ENCODE data around the gene CNPY2.
A peak's percentile ranks its signal among the peaks of the same experiment; 100 is the strongest.
"Not testable (repeated sequence)": the region's sequence is repeated elsewhere in the genome, so short reads cannot be mapped to it uniquely, and the experiment has no call there.

CNPY2 gene

DNA sequence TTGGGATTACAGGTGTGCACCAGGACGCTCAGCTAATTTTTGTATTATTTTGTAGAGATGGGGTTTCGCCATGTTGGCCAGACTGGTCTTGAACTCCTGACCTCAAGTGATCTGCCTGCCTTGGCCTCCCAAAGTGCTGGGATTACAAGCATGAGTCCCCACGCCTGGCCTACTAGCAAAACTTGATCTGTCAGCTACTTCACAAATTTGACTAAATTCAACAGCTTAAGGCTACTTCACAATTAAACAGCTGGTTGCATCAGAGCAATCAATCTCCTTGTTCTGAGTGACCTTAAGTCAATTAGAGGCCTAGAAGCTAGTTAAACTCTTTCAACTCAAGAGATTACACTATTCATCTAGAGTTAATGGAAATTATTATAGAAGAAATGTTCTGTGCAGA is 36.9 kb downstream of the CNPY2 start:
- Histone ChIP-seq H3K36me3 (ENCODE audit: control insufficient read depth, insufficient read depth, low read length) (peaks cover 72% of the 10 kb centered on the region), H3K9me3 (ENCODE audit: control insufficient read depth, low read length) (no peaks in the 10 kb centered on the region), H3K4me1 (ENCODE audit: control insufficient read depth, insufficient read depth, low read length, poor library complexity, severe bottlenecking) (no peaks in the 10 kb centered on the region), H3K4me3 (ENCODE audit: insufficient read depth, low read depth, low read length, poor library complexity, severe bottlenecking) (no peak overlapping the region), H3K27me3 (replicated peaks; ENCODE audit: control insufficient read depth, insufficient read depth, low read length, poor library complexity, severe bottlenecking) (no peaks in the 10 kb centered on the region), H3K27ac (ENCODE audit: insufficient read depth, low read length, poor library complexity, severe bottlenecking) (no peak overlapping the region)
- DNase-seq: no peak

DNA sequence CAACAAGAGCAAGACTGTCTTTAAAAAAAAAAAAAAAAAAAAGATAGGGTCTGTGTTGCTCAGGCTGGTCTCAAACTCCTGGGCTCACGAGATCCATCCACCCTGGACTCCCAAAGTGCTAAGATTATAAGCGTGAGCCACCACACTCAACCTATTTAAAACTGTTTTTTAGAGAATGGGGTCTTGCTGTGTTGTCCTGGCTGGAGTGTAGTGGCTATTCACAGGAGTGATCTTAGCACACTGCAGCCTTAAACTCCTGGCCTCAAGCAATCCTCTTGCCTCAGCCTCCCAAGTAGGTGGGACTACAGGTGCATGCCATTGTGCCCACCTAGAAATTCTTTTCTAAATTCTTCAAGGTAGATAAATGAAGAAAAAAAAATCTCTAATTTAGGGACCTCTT is 41.5 kb downstream of the CNPY2 start:
- H3K4me1 ChIP-seq (ENCODE audit: control insufficient read depth, insufficient read depth, low read length, poor library complexity, severe bottlenecking): no peaks in the 10 kb centered on the region
- DNase-seq: no peak
- no peak overlapping the region for H3K27ac ChIP-seq (ENCODE audit: insufficient read depth, low read length, poor library complexity, severe bottlenecking)
- H3K27me3 ChIP-seq (replicated peaks; ENCODE audit: control insufficient read depth, insufficient read depth, low read length, poor library complexity, severe bottlenecking): no peaks in the 10 kb centered on the region
- no peaks in the 10 kb centered on the region for H3K9me3 ChIP-seq (ENCODE audit: control insufficient read depth, low read length)
- no peak overlapping the region for H3K4me3 ChIP-seq (ENCODE audit: insufficient read depth, low read depth, low read length, poor library complexity, severe bottlenecking)
- peaks cover 56% of the 10 kb centered on the region for H3K36me3 ChIP-seq (ENCODE audit: control insufficient read depth, insufficient read depth, low read length)

DNA sequence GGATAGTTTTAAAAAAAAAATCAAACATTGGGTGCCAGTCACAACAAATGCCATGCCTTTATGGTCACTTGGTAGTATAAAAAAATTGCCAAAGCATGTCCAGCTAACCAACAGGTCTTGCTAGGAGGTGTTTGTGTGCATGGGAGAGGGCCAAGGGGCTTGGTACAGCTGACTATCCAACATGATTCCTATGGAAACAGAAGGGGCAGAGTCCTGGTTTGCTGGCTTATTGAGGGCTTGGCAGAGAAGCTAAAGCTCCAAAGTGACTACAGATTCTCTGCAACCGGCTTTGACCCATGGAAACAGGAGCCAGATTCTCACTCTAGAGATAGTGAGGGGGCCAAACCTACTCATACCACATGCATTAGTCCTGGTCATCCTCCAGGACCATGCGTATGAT is 43.3 kb downstream of the CNPY2 start:
- not testable (repeated sequence) for H3K27ac ChIP-seq (ENCODE audit: insufficient read depth, low read length, poor library complexity, severe bottlenecking); H3K9me3 ChIP-seq (ENCODE audit: control insufficient read depth, low read length); DNase-seq; H3K4me1 ChIP-seq (ENCODE audit: control insufficient read depth, insufficient read depth, low read length, poor library complexity, severe bottlenecking); H3K4me3 ChIP-seq (ENCODE audit: insufficient read depth, low read depth, low read length, poor library complexity, severe bottlenecking); H3K27me3 ChIP-seq (replicated peaks; ENCODE audit: control insufficient read depth, insufficient read depth, low read length, poor library complexity, severe bottlenecking)
- peaks cover 38% of the 10 kb centered on the region for H3K36me3 ChIP-seq (ENCODE audit: control insufficient read depth, insufficient read depth, low read length)

DNA sequence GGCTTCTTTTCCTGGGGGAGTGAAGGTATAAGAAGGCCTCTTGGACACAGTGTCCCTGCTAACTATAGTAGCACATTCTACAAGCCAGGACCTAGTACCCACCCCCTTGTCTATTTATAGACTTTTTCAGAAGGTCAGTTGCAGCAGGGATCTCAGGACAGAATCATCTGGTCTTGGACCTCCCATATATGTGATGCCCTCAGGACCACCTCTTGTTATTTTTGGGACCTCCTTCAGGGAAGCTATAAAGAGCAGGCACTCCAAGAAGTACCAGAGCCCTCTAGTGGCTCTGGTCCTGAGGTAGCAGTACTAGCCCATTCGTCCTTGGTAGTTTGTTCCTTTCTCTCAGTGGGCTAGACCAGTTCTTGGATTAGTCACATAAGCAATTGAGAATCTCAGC is 44.8 kb downstream of the CNPY2 start:
- H3K4me1 ChIP-seq (ENCODE audit: control insufficient read depth, insufficient read depth, low read length, poor library complexity, severe bottlenecking): peaks cover 10% of the 10 kb centered on the region
- H3K4me3 ChIP-seq (ENCODE audit: insufficient read depth, low read depth, low read length, poor library complexity, severe bottlenecking): no peak overlapping the region
- DNase-seq: no peak
- H3K36me3 ChIP-seq (ENCODE audit: control insufficient read depth, insufficient read depth, low read length): peaks cover 34% of the 10 kb centered on the region
- no peaks in the 10 kb centered on the region for H3K27me3 ChIP-seq (replicated peaks; ENCODE audit: control insufficient read depth, insufficient read depth, low read length, poor library complexity, severe bottlenecking)
- H3K27ac ChIP-seq (ENCODE audit: insufficient read depth, low read length, poor library complexity, severe bottlenecking): no peak overlapping the region
- no peaks in the 10 kb centered on the region for H3K9me3 ChIP-seq (ENCODE audit: control insufficient read depth, low read length)

DNA sequence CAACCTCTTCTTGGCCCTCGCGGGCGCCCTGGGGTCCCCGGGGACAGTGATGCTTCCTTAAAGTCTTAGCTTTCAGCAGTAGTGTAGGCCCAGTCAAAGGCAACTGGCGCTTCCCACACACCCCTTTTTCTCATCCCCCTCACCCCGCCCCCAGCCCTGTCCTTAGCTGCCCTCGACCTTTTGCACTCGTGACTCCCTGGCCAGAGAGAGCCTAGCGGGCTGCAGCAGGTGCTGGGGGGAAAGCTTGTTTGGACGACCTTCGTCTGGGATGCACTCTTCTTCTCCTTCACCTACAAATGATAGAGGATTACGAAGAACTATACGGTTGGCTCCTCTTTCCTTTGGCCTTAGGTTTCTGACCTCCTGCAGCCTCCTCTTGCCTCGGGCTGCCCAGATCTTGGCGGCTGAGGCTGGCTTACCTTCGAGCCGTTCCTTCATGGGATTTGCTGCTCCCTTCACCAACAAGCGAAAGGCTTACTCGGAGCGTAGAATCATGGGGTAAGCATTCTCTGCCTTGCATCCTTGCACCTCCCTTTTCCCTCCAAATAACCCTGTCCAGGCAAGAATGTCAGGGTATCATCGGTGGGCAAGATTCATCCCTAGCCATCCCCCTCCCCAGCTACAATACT is 48.2 kb downstream of the CNPY2 start:
- Histone ChIP-seq H3K27me3 (replicated peaks; ENCODE audit: control insufficient read depth, insufficient read depth, low read length, poor library complexity, severe bottlenecking) (no peaks in the 10 kb centered on the region), H3K4me1 (ENCODE audit: control insufficient read depth, insufficient read depth, low read length, poor library complexity, severe bottlenecking) (peaks cover 10% of the 10 kb centered on the region), H3K9me3 (ENCODE audit: control insufficient read depth, low read length) (no peaks in the 10 kb centered on the region), H3K27ac (ENCODE audit: insufficient read depth, low read length, poor library complexity, severe bottlenecking) (peak overlapping the region; percentile 96), H3K36me3 (ENCODE audit: control insufficient read depth, insufficient read depth, low read length) (peaks cover 6% of the 10 kb centered on the region), H3K4me3 (ENCODE audit: insufficient read depth, low read depth, low read length, poor library complexity, severe bottlenecking) (peak overlapping the region; percentile 92)
- DNase-seq: no peak

DNA sequence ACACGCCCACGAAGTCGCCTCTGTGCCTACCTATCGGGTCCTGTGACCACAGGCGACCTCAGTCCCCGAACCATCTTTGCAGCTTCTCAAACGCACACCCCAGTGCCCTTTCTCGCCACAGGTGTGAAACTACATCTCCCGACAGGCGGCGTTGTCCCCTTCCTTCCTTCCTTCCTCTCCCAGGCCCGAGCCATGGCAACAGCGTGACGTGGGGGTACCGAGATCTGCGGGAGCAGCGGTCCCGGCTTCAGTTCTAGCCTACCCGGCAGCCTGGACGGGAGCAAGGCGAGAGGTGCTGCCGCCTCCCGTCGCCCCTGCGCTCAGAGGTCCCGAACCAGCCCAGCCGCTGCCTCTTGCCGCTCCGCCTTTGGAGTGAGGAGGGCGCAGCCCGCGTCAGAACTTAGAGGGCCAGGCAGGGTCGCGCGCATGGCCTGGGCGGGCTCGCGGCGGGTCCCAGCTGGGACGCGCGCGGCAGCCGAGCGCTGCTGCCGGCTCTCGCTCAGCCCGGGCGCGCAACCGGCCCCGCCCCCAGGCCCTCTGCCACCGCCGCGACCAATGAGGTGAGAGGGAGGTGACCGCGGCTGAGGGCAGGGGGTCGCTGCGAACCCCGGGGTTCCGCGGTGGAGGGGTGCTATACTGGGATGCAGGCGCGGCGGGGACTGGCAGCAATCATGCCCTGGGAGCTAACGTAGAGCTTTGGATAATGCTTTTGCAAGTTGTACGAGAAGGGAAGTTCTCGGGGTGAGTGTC is 48.9 kb downstream of the CNPY2 start, which contains the start of gene COQ10A:
TSS of gene COQ10A (plus strand) at position 250 of the 750 bp plus-strand sequence. CDS start at position 427, 177 bp downstream.
- Histone ChIP-seq H3K9me3 (ENCODE audit: control insufficient read depth, low read length) (no peaks in the 10 kb centered on the region), H3K36me3 (ENCODE audit: control insufficient read depth, insufficient read depth, low read length) (peaks cover 6% of the 10 kb centered on the region), H3K4me1 (ENCODE audit: control insufficient read depth, insufficient read depth, low read length, poor library complexity, severe bottlenecking) (peaks cover 10% of the 10 kb centered on the region), H3K4me3 (ENCODE audit: insufficient read depth, low read depth, low read length, poor library complexity, severe bottlenecking) (peak within 1 kb of the TSS; percentile 92), H3K27me3 (replicated peaks; ENCODE audit: control insufficient read depth, insufficient read depth, low read length, poor library complexity, severe bottlenecking) (no peaks in the 10 kb centered on the region), H3K27ac (ENCODE audit: insufficient read depth, low read length, poor library complexity, severe bottlenecking) (peak within 1 kb of the TSS; percentile 96)
- DNase-seq: peak; percentile 82 to 88 (median 87)

DNA sequence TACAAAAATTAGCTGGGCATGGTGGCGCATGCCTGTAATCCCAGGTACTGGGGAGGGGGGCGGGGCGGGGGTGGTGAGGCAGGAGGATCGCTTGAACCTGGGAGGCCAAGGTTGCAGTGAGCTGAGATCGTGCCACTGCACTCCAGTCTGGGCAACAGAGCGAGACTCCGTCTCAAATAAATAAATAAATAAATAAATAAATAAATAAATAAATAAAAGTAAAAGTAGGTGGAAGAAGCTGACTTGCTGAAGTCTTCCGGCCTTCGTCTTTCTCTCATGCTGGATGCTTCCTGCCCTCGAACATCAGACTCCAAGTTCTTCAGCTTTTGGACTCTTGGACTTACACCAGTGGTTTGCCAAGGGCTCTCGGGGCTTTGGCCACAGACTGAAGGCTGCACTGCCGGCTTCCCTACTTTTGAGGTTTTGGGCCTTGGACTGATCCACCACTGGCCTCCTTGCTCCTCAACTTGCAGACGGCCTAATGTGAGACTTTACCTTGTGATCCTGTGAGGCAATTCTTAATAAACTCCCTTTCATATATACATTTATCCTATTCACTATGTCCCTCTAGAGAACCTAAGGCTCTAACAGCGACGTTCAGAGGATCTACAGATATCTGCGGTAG is 49.6 kb downstream of the CNPY2 start:
- H3K4me3 ChIP-seq (ENCODE audit: insufficient read depth, low read depth, low read length, poor library complexity, severe bottlenecking): peak overlapping the region; percentile 92
- not testable (repeated sequence) for DNase-seq

DNA sequence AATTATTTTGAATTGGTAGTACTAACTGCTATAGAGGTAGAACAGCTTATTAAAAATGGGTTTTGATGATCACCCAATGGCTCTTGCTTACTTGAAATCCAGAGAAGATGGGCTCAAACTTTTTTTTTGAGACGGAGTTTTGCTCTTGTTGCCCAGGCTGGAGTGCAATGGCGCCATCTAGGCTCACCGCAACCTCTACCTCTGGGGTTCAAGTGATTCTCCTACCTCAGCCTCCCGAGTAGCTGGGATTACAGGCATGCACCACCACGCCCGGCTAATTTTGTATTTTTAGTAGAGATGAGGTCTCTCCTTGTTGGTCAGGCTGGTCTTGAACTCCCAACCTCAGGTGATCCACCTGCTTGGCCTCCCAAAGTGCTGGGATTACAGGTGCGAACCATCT is 52.8 kb downstream of the CNPY2 start:
- not testable (repeated sequence) for H3K27me3 ChIP-seq (replicated peaks; ENCODE audit: control insufficient read depth, insufficient read depth, low read length, poor library complexity, severe bottlenecking); H3K36me3 ChIP-seq (ENCODE audit: control insufficient read depth, insufficient read depth, low read length); DNase-seq; H3K27ac ChIP-seq (ENCODE audit: insufficient read depth, low read length, poor library complexity, severe bottlenecking); H3K4me3 ChIP-seq (ENCODE audit: insufficient read depth, low read depth, low read length, poor library complexity, severe bottlenecking); H3K9me3 ChIP-seq (ENCODE audit: control insufficient read depth, low read length)
- peaks cover 16% of the 10 kb centered on the region for H3K4me1 ChIP-seq (ENCODE audit: control insufficient read depth, insufficient read depth, low read length, poor library complexity, severe bottlenecking)

More for the DNA sequence above, 49.6 kb downstream of the CNPY2 start:
- not testable (repeated sequence) for H3K36me3 ChIP-seq (ENCODE audit: control insufficient read depth, insufficient read depth, low read length); H3K9me3 ChIP-seq (ENCODE audit: control insufficient read depth, low read length); H3K27me3 ChIP-seq (replicated peaks; ENCODE audit: control insufficient read depth, insufficient read depth, low read length, poor library complexity, severe bottlenecking)
- Histone ChIP-seq H3K4me1 (ENCODE audit: control insufficient read depth, insufficient read depth, low read length, poor library complexity, severe bottlenecking) (peaks cover 10% of the 10 kb centered on the region), H3K27ac (ENCODE audit: insufficient read depth, low read length, poor library complexity, severe bottlenecking) (peak overlapping the region; percentile 96)

DNA sequence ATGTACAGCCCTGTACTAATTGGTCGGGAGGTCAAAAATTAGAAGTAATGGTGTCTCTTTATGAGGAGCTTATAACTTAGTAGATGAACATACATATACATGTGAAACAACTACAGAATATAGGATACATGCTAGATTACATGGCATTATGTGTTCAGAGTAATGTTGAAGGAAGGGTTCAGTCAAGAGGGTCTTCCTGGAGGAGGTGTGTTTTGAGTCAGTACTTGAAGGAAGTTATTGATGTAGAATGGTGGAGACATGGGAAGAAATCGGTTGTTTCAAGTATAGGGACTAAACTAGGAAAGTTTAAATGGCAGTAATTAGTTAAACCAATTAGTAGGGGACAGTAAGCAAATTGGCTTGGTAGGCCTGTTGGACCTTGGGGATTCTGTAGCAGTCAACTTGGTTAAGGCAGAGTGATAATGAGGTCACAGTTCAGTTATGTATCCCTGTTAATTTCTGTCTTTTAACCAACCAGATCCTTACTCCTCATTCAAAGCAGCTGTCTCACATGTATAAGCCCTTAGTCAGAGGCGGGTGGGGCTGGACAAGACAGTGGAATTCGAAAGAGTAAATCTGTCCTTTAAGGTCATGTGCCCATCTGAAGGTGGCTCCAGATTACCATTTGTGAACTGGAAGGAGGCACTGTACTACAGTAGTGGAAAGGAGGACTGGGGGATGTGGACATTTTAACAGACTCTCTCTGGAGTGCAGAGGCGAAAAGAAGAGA is 54.1 kb downstream of the CNPY2 start:
- no peaks in the 10 kb centered on the region for H3K36me3 ChIP-seq (ENCODE audit: control insufficient read depth, insufficient read depth, low read length)
- H3K27ac ChIP-seq (ENCODE audit: insufficient read depth, low read length, poor library complexity, severe bottlenecking): no peak overlapping the region
- peaks cover 22% of the 10 kb centered on the region for H3K4me1 ChIP-seq (ENCODE audit: control insufficient read depth, insufficient read depth, low read length, poor library complexity, severe bottlenecking)
- no peaks in the 10 kb centered on the region for H3K9me3 ChIP-seq (ENCODE audit: control insufficient read depth, low read length)
- DNase-seq: no peak
- H3K4me3 ChIP-seq (ENCODE audit: insufficient read depth, low read depth, low read length, poor library complexity, severe bottlenecking): no peak overlapping the region
- H3K27me3 ChIP-seq (replicated peaks; ENCODE audit: control insufficient read depth, insufficient read depth, low read length, poor library complexity, severe bottlenecking): no peaks in the 10 kb centered on the region

All from effector memory CD4-positive, alpha-beta T cell (primary cell).